GM12801 (cell line): ENCODE measurements around the gene TDRD1.

Experiments used
- TF ChIP-seq, protein P1 (sequence below): IDR thresholded peaks from one replicate; pipeline ENCODE4 v1.5.1; 2011; ENCODE audit warnings: control low read depth; ENCODE audit not compliant: insufficient read length; ENCODE audit errors: extremely low read depth

Gene TDRD1

DNA sequence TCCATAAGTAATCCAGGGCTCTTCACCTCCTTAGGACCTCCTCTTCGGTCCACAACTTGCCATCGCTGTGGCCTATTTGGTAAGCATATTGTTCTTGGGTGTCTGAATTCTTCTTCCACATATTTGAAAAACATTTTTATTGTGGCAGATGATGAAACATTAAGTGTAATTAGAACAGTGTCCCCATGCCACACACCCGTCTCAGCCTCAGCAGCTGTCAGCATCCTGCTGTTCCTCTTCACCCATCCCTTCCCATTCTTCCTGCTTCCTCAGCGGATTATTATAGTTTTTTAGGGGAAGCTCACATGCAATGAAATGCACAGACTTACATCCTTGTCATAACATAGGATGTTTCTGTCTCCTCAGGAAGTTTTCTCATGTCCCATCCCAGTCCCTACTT is 20.1 kb downstream of the TDRD1 start:
- TF ChIP-seq, protein P1, sequence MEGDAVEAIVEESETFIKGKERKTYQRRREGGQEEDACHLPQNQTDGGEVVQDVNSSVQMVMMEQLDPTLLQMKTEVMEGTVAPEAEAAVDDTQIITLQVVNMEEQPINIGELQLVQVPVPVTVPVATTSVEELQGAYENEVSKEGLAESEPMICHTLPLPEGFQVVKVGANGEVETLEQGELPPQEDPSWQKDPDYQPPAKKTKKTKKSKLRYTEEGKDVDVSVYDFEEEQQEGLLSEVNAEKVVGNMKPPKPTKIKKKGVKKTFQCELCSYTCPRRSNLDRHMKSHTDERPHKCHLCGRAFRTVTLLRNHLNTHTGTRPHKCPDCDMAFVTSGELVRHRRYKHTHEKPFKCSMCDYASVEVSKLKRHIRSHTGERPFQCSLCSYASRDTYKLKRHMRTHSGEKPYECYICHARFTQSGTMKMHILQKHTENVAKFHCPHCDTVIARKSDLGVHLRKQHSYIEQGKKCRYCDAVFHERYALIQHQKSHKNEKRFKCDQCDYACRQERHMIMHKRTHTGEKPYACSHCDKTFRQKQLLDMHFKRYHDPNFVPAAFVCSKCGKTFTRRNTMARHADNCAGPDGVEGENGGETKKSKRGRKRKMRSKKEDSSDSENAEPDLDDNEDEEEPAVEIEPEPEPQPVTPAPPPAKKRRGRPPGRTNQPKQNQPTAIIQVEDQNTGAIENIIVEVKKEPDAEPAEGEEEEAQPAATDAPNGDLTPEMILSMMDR, result no peak

DNA sequence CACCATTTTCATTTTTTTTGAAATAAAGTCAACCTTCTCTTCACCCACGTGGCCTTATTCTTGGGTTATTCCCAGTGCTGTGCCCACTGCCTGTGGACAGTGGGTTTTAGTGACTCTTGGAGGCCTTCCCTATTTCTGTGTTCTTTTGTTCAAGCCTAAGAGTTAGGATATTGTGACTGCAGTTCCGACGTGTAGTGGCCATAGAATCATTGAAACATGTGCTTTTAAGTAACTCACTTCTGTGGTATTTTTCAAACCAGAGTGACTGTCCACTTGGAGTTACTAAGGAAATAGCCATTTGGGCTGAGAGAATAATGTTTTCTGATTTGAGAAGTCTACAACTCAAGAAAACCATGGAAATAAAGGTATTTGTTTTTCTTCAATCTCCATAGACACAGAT is 23.7 kb downstream of the TDRD1 start:
- TF ChIP-seq, protein P1, result no peak

DNA sequence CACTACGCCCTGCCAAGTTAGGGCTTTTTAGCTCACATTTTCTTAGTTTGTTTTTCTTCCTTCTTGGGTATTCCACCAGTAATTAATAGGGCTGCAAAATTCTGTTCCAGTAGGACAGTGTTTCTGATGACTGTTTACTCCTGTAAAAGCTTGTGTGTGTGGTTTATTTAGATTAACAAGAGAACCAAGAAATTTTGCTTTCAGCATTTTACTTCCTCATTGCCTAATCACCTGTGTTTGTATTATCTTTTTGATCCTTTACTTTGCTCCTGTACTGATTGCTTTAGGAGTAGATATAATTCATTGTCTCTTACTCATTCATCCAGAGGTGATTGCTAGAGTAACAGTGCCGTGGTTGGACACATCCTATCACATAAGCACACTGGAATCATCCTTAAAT is 27.7 kb downstream of the TDRD1 start:
- TF ChIP-seq, protein P1, result no peak

DNA sequence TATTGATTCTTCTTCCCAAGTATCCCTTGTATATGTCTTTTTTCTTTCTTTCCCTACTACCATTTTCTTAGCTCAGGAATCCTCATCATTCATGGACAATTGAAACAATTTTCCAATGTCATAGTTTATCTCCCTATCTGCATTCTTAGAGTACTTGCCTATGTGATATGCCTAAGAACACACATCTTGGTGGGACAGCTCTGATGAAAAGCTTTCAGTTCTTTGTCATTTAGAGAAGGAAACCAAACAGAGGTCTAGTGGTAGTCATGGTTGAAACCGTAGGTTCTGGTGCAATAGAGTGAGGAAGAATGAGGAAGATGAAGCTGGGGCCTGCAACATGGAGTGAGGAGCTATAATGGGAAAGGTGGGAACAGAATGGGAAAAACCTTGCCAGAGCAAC is 28.2 kb downstream of the TDRD1 start:
- TF ChIP-seq, protein P1, result no peak

DNA sequence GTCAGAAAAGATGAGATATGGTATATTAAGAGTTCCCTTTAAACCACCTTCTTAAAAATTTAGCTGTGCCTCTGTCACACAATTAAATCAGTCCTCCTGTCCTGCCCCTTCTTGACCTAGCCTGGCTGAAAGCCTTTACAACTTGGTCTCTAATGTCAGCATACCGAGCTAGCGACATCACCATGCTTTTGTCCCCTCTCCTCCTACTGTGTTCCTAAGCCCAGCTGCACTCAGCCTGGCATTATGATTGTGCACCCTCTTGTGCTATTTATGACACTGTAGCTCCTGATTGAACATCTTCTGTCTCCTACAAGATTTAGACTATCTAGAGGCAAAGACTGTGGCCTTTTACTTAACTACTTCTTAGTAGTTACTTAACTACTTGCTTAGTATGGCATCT is 29.2 kb downstream of the TDRD1 start:
- TF ChIP-seq, protein P1, result no peak

DNA sequence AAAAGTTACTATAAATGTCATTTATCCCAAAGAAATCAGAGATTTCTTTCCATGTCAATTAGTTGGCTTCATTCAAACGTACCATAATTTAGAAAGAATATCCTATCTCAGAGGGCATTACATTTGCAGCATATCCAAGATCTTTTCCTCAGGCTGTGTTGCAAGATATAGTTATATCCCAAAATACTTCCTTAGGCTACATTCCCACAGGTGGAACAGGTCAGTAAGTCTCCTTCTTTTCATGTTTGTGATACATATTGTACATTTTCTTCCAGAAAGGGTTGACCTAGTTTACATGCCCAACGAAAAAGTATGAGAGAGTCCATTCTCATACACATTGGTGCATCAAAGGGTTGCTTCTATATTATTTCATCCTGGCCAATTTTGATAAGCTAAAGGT is 33.0 kb downstream of the TDRD1 start:
- TF ChIP-seq, protein P1, result no peak

DNA sequence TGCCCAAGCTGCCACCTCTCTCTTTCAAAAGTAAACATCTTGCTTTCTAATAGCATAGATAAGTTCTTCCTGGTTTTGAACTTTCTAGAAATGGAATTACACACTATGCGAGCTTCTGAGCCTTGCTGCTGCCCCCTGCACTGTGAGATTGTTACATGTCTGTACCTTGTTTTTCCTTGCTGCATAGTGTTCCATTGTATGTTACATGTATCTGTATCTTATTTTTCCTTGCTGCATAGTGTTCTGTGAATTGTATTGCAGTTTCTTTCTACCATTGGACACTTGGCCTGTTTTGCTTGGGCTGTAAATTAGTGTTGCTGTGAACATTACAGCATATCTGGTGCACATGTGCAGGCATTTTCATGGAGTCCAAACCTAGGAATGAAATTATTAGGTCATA is 35.9 kb downstream of the TDRD1 start:
- TF ChIP-seq, protein P1, result no peak

DNA sequence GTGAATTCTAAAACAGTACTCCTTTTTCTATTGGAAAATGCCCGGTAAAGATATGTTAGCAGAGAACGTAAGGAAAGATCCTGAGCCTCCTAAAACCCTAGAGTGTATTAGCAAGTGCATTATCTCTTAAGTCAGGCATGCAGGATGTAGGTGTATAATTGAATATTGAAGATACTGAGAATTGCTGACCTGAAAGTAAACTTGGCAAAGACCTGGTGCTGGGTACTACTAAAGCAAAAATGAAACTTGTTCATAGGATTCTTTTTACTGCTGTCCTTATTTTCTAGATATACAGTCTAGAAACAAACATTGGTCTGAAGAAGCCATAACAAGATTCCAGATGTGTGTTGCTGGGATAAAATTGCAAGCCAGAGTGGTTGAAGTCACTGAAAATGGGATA is 41.1 kb downstream of the TDRD1 start:
- TF ChIP-seq, protein P1, result no peak
